ENCODE data around the gene SLC66A1. TPM values are rescaled to one million over a fixed set of nuclear protein-coding genes. Genes with fewer than 3 reads are reported as not detected.

Gene SLC66A1
- total and polyA plus RNA-seq, 2 of the 13 experiments (the other 11 are each of a cell fraction or from before 2014, with no cell fraction given), result 15.4 to 18.9 TPM

DNA sequence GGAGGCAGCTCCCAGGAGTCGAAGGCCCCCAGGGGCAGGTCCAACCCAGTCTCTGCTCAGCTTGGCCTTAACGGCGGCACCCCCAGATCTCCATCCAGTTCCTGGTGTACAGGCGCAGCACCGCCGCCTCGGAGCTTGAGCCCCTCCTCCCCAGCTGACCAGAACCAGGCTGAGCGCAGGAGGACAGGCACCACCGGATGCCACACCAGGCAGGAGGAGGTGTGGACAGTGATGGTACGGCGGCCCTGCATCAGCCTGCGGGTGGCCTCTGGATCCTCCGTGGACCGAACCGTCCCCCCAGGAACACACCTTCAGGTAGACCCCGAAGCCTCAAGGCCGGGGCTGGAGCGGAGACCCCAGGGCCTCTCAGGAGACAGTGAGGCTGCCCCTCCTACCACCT, 16.4 kb downstream of the SLC66A1 start (continued):
- TF ChIP-seq AGO2 (optimal IDR thresholded peaks at IDR 0.05; ENCODE audit: low read depth, low read length) (peak; percentile 86), GABPB1 (CRISPR knock-in tag; IDR thresholded peaks at IDR 0.05) (no peak), GTF2F1 (IDR thresholded peaks at IDR 0.05; ENCODE audit: low read length) (no peak), ZNF367 (CRISPR knock-in tag; IDR thresholded peaks at IDR 0.05; ENCODE audit: borderline replicate concordance) (no peak), IKZF1 (IDR thresholded peaks at IDR 0.05) (no peak)
- TF ChIP-seq, protein P1, sequence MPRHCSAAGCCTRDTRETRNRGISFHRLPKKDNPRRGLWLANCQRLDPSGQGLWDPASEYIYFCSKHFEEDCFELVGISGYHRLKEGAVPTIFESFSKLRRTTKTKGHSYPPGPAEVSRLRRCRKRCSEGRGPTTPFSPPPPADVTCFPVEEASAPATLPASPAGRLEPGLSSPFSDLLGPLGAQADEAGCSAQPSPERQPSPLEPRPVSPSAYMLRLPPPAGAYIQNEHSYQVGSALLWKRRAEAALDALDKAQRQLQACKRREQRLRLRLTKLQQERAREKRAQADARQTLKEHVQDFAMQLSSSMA (CRISPR knock-in tag; IDR thresholded peaks at IDR 0.05), result no peak

DNA sequence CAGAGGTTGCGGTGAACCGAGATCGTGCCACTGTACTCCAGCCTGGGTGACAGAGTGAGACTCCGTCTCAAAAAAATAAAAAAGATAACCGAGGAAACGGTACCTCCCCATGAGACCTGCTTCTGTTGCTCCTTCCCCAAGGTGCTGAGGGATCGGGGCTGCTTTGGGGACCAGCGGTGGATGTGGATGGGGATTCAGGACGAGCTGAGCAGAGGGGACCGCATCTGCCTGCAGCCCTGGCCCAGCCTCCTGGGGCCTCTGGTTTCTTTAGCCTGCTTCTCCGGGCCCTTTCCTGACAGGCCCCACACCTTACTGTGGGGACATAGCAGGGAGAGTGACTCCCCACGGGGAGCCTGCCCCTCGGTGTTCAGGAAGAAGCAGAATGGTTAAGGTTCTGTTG, 17.1 kb downstream of the SLC66A1 start:
- ChIA-PET POLR2A (interaction anchor here (1.4 kb wide), 1 partner anchor 17 kb away, joined by 4 read pairs; the partner anchor contains the start of genes AKR7A2 and SLC66A1), CTCF (ENCODE audit: low intra/inter-chr PET ratio, low total read pairs) (no interaction called here)
- ATAC-seq (no peak), DNase-seq (ENCODE audit: low spot score) (no peak), FAIRE-seq (no peak)
- WGBS (ENCODE audit: low lambda C conversion rate), result 96% methylated on average over 10 of the region's 13 CpGs
- H3K4me1 ChIP-seq (ENCODE audit: insufficient read depth, low read length), result no peaks in the 10 kb centered on the region
- no peaks in the 10 kb centered on the region for H3K9me3 ChIP-seq (ENCODE audit: low read length)
- no peak overlapping the region for H3K27ac ChIP-seq (ENCODE audit: extremely low read length, insufficient read depth, low read length)
- no peaks in the 10 kb centered on the region for H3K27me3 ChIP-seq (ENCODE audit: control insufficient read depth in 1 of 2, insufficient read depth in 2 of 2, low read length in 2 of 2)
- peaks cover 16 to 35% of the 10 kb centered on the region in 2 experiments for H3K36me3 ChIP-seq (replicated peaks in 1 of 2; ENCODE audit: control insufficient read depth in 1 of 2, insufficient read depth in 2 of 2, low read length in 2 of 2)
- H4K20me1 ChIP-seq (ENCODE audit: insufficient read depth, low read length), result no peaks in the 10 kb centered on the region
- no TSS peak for BruUV-seq (replicated peaks)
- no peak overlapping the region for H3K9ac ChIP-seq (ENCODE audit: insufficient read depth, low read depth, low read length)
- no peak overlapping the region for H3K4me2 ChIP-seq (ENCODE audit: low read depth, low read length)
- in situ Hi-C loops (cut with HindIII; ENCODE audit: extremely low pct_ligation_motif_present, low pct_unique_long_range_greater_than_20kb), result no loop called here
- H3K79me2 ChIP-seq (ENCODE audit: insufficient read depth, low read length), result no peaks in the 10 kb centered on the region
- no peak overlapping the region for H2AFZ ChIP-seq (ENCODE audit: low read length)
- no peak overlapping the region for H3K4me3 ChIP-seq (replicated peaks in 1 of 3; ENCODE audit: insufficient read depth in 1 of 3, low read depth in 2 of 3, low read length in 3 of 3)
- TF ChIP-seq, protein P2, sequence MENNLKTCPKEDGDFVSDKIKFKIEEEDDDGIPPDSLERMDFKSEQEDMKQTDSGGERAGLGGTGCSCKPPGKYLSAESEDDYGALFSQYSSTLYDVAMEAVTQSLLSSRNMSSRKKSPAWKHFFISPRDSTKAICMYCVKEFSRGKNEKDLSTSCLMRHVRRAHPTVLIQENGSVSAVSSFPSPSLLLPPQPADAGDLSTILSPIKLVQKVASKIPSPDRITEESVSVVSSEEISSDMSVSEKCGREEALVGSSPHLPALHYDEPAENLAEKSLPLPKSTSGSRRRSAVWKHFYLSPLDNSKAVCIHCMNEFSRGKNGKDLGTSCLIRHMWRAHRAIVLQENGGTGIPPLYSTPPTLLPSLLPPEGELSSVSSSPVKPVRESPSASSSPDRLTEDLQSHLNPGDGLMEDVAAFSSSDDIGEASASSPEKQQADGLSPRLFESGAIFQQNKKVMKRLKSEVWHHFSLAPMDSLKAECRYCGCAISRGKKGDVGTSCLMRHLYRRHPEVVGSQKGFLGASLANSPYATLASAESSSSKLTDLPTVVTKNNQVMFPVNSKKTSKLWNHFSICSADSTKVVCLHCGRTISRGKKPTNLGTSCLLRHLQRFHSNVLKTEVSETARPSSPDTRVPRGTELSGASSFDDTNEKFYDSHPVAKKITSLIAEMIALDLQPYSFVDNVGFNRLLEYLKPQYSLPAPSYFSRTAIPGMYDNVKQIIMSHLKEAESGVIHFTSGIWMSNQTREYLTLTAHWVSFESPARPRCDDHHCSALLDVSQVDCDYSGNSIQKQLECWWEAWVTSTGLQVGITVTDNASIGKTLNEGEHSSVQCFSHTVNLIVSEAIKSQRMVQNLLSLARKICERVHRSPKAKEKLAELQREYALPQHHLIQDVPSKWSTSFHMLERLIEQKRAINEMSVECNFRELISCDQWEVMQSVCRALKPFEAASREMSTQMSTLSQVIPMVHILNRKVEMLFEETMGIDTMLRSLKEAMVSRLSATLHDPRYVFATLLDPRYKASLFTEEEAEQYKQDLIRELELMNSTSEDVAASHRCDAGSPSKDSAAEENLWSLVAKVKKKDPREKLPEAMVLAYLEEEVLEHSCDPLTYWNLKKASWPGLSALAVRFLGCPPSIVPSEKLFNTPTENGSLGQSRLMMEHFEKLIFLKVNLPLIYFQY (CRISPR knock-in tag; IDR thresholded peaks at IDR 0.05; ENCODE audit: borderline replicate concordance), result no peak
- TF ChIP-seq POLR2G (IDR thresholded peaks at IDR 0.05; ENCODE audit: low read depth, low read length), result peak; percentile 31; the same call in 1 of the 2 replicates
- intact Hi-C loops (cut with micrococcal nuclease; ENCODE audit: unreplicated experiment), result no loop called here

Measured in HepG2 (cell line).